Measurements from ENCODE around the gene SCARF2. TPM values are rescaled to one million over a fixed set of nuclear protein-coding genes. Genes with fewer than 3 reads are reported as not detected.
"Not testable (repeated sequence)": the region's sequence is repeated elsewhere in the genome, so short reads cannot be mapped to it uniquely, and the experiment has no call there.

SCARF2 gene
- total RNA-seq, 1 donor from 2014 or later = 8.1 TPM

DNA sequence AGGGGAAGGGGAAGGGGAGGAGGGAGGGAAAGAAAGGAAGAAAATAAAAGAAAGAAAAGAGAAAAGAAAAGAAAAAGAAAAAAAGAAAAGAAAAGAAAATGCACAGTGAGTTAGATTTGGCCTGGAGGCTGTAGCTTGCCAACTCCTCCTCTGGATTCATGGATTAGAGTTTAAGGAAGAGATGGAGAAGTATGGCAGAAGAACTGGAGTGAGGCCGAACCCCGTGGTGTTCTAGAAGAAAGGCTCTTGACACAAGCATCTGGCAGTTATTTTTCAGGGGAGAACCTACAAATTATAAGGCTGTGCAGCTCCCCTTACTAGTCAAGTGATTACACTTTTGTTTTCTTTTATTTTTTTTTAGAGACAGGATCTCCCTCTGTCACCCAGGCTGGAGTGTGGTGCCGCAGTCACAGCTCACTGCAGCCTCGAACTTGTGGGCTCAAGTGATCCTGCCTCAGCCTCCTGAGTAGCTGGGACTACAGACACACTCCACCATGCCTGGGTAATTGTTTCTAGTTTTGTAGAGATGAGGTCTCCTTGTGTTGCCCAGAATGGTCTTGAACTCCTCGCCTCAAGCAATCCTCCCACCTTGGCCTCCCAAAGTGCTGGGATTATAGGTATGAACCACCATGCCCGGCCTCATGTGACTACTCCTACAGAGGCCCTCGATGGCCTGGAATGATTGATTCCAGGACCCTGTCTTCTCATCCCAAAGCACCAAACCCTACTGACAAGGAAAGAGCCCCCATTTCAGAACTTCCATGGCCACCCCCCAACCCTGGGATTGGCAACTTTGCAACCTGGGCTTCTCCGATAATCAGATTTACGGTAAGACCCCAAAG, 24.2 kb downstream of the SCARF2 start:
- no peaks in the 10 kb centered on the region for H3K4me1 Mint-ChIP-seq (ENCODE audit: unreplicated experiment)

GRCh38 chr22:20412474-20413216, 25.0 kb downstream of the SCARF2 start:
- Mint-ChIP-seq H3K4me3 (ENCODE audit: unreplicated experiment) (no peak overlapping the region), H3K4me1 (ENCODE audit: unreplicated experiment) (no peaks in the 10 kb centered on the region), H3K27ac (ENCODE audit: unreplicated experiment) (no peak overlapping the region), H3K9me3 (ENCODE audit: unreplicated experiment) (no peaks in the 10 kb centered on the region), H3K27me3 (ENCODE audit: unreplicated experiment) (peaks cover 1% of the 10 kb centered on the region), H3K36me3 (ENCODE audit: low read depth, unreplicated experiment) (no peaks in the 10 kb centered on the region)
- TF ChIP-seq, protein P1, sequence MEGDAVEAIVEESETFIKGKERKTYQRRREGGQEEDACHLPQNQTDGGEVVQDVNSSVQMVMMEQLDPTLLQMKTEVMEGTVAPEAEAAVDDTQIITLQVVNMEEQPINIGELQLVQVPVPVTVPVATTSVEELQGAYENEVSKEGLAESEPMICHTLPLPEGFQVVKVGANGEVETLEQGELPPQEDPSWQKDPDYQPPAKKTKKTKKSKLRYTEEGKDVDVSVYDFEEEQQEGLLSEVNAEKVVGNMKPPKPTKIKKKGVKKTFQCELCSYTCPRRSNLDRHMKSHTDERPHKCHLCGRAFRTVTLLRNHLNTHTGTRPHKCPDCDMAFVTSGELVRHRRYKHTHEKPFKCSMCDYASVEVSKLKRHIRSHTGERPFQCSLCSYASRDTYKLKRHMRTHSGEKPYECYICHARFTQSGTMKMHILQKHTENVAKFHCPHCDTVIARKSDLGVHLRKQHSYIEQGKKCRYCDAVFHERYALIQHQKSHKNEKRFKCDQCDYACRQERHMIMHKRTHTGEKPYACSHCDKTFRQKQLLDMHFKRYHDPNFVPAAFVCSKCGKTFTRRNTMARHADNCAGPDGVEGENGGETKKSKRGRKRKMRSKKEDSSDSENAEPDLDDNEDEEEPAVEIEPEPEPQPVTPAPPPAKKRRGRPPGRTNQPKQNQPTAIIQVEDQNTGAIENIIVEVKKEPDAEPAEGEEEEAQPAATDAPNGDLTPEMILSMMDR (IDR thresholded peaks at IDR 0.05; ENCODE audit: unreplicated experiment) = no peak
- DNase-seq (ENCODE audit: low spot score) = no peak

More for the DNA sequence above, 24.2 kb downstream of the SCARF2 start:
- H3K9me3 Mint-ChIP-seq (ENCODE audit: unreplicated experiment) = no peaks in the 10 kb centered on the region
- DNase-seq (ENCODE audit: low spot score) = no peak
- TF ChIP-seq, protein P1 (IDR thresholded peaks at IDR 0.05; ENCODE audit: unreplicated experiment) = no peak
- peaks cover 1% of the 10 kb centered on the region for H3K27me3 Mint-ChIP-seq (ENCODE audit: unreplicated experiment)
- H3K27ac Mint-ChIP-seq (ENCODE audit: unreplicated experiment) = no peak overlapping the region
- H3K4me3 Mint-ChIP-seq (ENCODE audit: unreplicated experiment) = no peak overlapping the region
- no peaks in the 10 kb centered on the region for H3K36me3 Mint-ChIP-seq (ENCODE audit: low read depth, unreplicated experiment)

- not testable (repeated sequence) for H3K9me3 Mint-ChIP-seq (ENCODE audit: unreplicated experiment); H3K4me3 Mint-ChIP-seq (ENCODE audit: unreplicated experiment); H3K4me1 Mint-ChIP-seq (ENCODE audit: unreplicated experiment); H3K27ac Mint-ChIP-seq (ENCODE audit: unreplicated experiment); DNase-seq (ENCODE audit: low spot score); H3K27me3 Mint-ChIP-seq (ENCODE audit: unreplicated experiment)
- H3K36me3 Mint-ChIP-seq (ENCODE audit: low read depth, unreplicated experiment) = peaks cover 12% of the 10 kb centered on the region
Observed at GRCh38 chr22:20409385-20409784, 28.2 kb downstream of the SCARF2 start.

- Mint-ChIP-seq H3K4me1 (ENCODE audit: unreplicated experiment) (no peaks in the 10 kb centered on the region), H3K27me3 (ENCODE audit: unreplicated experiment) (peaks cover 6% of the 10 kb centered on the region), H3K4me3 (ENCODE audit: unreplicated experiment) (no peak overlapping the region), H3K27ac (ENCODE audit: unreplicated experiment) (no peak overlapping the region), H3K36me3 (ENCODE audit: low read depth, unreplicated experiment) (peaks cover 13% of the 10 kb centered on the region), H3K9me3 (ENCODE audit: unreplicated experiment) (no peaks in the 10 kb centered on the region)
- DNase-seq (ENCODE audit: low spot score) = no peak
- TF ChIP-seq, protein P1 (IDR thresholded peaks at IDR 0.05; ENCODE audit: unreplicated experiment) = no peak
Observed at GRCh38 chr22:20408891-20409290, 28.7 kb downstream of the SCARF2 start.

DNA sequence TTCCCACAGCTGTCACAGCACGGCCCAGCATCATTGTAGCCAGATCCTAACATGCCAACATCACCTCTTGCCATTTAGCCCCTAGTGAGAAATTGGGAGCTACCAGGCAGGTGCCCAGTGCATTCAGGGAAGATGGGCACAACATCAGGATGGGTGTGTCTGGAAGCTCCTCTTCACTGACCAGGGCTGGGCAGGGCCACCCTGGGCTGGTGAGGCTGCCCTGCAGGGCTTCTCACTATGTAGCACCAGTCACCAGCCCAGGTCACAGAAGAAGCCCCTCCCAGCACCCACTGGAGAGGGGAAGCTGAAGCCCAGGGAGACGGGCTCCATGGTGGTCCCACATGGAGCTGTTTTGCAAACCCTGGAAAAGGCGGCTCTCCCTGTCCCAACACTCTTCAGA, 29.8 kb downstream of the SCARF2 start:
- Mint-ChIP-seq H3K27ac (ENCODE audit: unreplicated experiment) (no peak overlapping the region), H3K4me1 (ENCODE audit: unreplicated experiment) (peaks cover 3% of the 10 kb centered on the region), H3K36me3 (ENCODE audit: low read depth, unreplicated experiment) (peaks cover 20% of the 10 kb centered on the region), H3K4me3 (ENCODE audit: unreplicated experiment) (no peak overlapping the region), H3K27me3 (ENCODE audit: unreplicated experiment) (peaks cover 7% of the 10 kb centered on the region), H3K9me3 (ENCODE audit: unreplicated experiment) (no peaks in the 10 kb centered on the region)
- no peak for DNase-seq (ENCODE audit: low spot score)
- TF ChIP-seq, protein P1 (IDR thresholded peaks at IDR 0.05; ENCODE audit: unreplicated experiment) = no peak
